H1 (cell line): ENCODE results near the gene TFAP2B. TPM values are rescaled to one million over a fixed set of nuclear protein-coding genes. Genes with fewer than 3 reads are reported as not detected.

ENCODE experiments used
- CTCF ChIA-PET: fragments of 300-600 bp; sonication (Branson Sonifier 250); formaldehyde crosslinking; loops from one replicate; lab custom pipeline; 2021; ENCODE audit not compliant: partially characterized antibody; lab: Charles Lee
- POLR2A ChIA-PET: fragments of 300-600 bp; sonication (Branson Sonifier 250); formaldehyde crosslinking; loops from one replicate; lab custom pipeline; 2021; ENCODE audit warnings: inconsistent platforms; ENCODE audit not compliant: partially characterized antibody; lab: Charles Lee
- DNase-seq, 2 experiments: peaks; one replicate each; pipeline versions ENCODE4 v3.0.0 to v3.0.0-alpha.2; 2010 to 2022; ENCODE audit warnings: low spot score in 2 of 2, low read depth in 1 of 2, mixed read lengths in 1 of 2
- FAIRE-seq: peaks from 2 replicates; lab custom pipeline; 2011; peaks lifted over from hg19 to GRCh38; lab: Jason Lieb, UNC
- H2AFZ ChIP-seq: 2 replicates; pipeline ENCODE4 v1.8.1; 2012; ENCODE audit warnings: low read length, inconsistent platforms
- H2AK5ac ChIP-seq: 2 replicates; pipeline ENCODE4 v1.6.1; 2013; ENCODE audit warnings: low read depth, low read length
- H2BK120ac ChIP-seq: replicated peaks from 2 replicates; pipeline ENCODE3; 2013; ENCODE audit warnings: low read depth, low read length, inconsistent platforms
- H2BK12ac ChIP-seq: 2 replicates; pipeline ENCODE4 v1.6.1; 2013; ENCODE audit warnings: low read depth, low read length
- H2BK15ac ChIP-seq: 2 replicates; pipeline ENCODE4 v1.6.1; 2013; ENCODE audit warnings: low read length
- H2BK20ac ChIP-seq: 2 replicates; pipeline ENCODE4 v1.6.1; 2013; ENCODE audit warnings: low read length
- H2BK5ac ChIP-seq: 2 replicates; pipeline ENCODE4 v1.6.1; 2013; ENCODE audit warnings: low read depth, low read length
- H3K14ac ChIP-seq: 2 replicates; pipeline ENCODE4 v1.6.1; 2013; ENCODE audit warnings: inconsistent platforms; ENCODE audit not compliant: insufficient read length
- H3K18ac ChIP-seq: 2 replicates; pipeline ENCODE4 v1.6.1; 2013; ENCODE audit warnings: low read length; ENCODE audit errors: extremely low read depth
- H3K23ac ChIP-seq: 2 replicates; pipeline ENCODE4 v1.6.1; 2013; ENCODE audit warnings: inconsistent platforms; ENCODE audit not compliant: insufficient read length
- H3K23me2 ChIP-seq: 2 replicates; pipeline ENCODE4 v1.6.1; 2013; ENCODE audit warnings: low read depth, low read length
- H3K27ac ChIP-seq: 2 replicates; pipeline ENCODE4 v1.6.1; 2011; ENCODE audit warnings: low read depth, low read length, inconsistent platforms
- H3K27me3 ChIP-seq, 4 experiments: replicated peaks in 1 of 4; 1 replicate in 1 of 4; 2 replicates in 3 of 4; pipeline versions ENCODE4 v1.6.1 to v1.8.1; 2011 to 2013; ENCODE audit warnings: low read length in 3 of 4, mild to moderate bottlenecking in 3 of 4, inconsistent platforms in 2 of 4, mixed read lengths in 2 of 4, moderate library complexity in 1 of 4; ENCODE audit not compliant: control insufficient read depth in 3 of 4, insufficient read depth in 3 of 4; ENCODE audit errors: extremely low read depth in 1 of 4
- H3K36me3 ChIP-seq, 4 experiments: 2 replicates each; pipeline versions ENCODE4 v1.6.1 to v1.8.1; 2011 to 2013; ENCODE audit warnings: mild to moderate bottlenecking in 4 of 4, low read length in 3 of 4, moderate library complexity in 2 of 4, control low read depth in 1 of 4, inconsistent platforms in 1 of 4; ENCODE audit not compliant: insufficient read depth in 4 of 4, control insufficient read depth in 2 of 4
- H3K4ac ChIP-seq: replicated peaks from 2 replicates; pipeline ENCODE3; 2013; ENCODE audit warnings: low read length, low read depth, mixed read lengths, inconsistent platforms; ENCODE audit not compliant: insufficient read length
- H3K4me1 ChIP-seq, 4 experiments: replicated peaks in 1 of 4; 1 replicate in 1 of 4; 2 replicates in 3 of 4; pipeline versions ENCODE4 v1.6.1 to v1.8.1; 2011 to 2013; ENCODE audit warnings: low read length in 3 of 4, inconsistent platforms in 2 of 4, mixed read lengths in 1 of 4; ENCODE audit not compliant: insufficient read depth in 4 of 4, control insufficient read depth in 3 of 4
- H3K4me2 ChIP-seq, 2 experiments: 2 replicates each; pipeline versions ENCODE4 v1.6.1 to v1.8.1; 2011 to 2013; ENCODE audit warnings: low read depth in 2 of 2, low read length in 2 of 2, control low read depth in 1 of 2, inconsistent platforms in 1 of 2, mild to moderate bottlenecking in 1 of 2; ENCODE audit not compliant: insufficient read depth in 1 of 2
- H3K4me3 ChIP-seq, 4 experiments: fragments of 200-600, 300-600 bp in 1 of 4; sonication (generic), shearing (Covaris generic), sonication (Bioruptor Twin) in 1 of 4; 2 replicates each; pipeline versions ENCODE4 v1.5.1 to v1.8.1; 2011 to 2016; ENCODE audit warnings: low read length in 4 of 4, low read depth in 3 of 4, control low read depth in 2 of 4, inconsistent platforms in 2 of 4, mild to moderate bottlenecking in 2 of 4, mixed read lengths in 1 of 4, moderate library complexity in 1 of 4; ENCODE audit not compliant: insufficient read depth in 2 of 4; ENCODE audit errors: extremely low read depth in 1 of 4
- H3K56ac ChIP-seq: replicated peaks from 2 replicates; pipeline ENCODE3; 2013; ENCODE audit warnings: low read depth, mild to moderate bottlenecking, mixed read lengths, low read length, inconsistent platforms; ENCODE audit not compliant: insufficient read length
- H3K79me1 ChIP-seq: 2 replicates; pipeline ENCODE4 v1.6.1; 2013; ENCODE audit warnings: low read depth, low read length, control low read depth
- H3K79me2 ChIP-seq, 2 experiments: 2 replicates each; pipeline versions ENCODE4 v1.6.1 to v1.8.1; 2012 to 2013; ENCODE audit warnings: low read length in 2 of 2, mild to moderate bottlenecking in 2 of 2, inconsistent platforms in 1 of 2; ENCODE audit not compliant: insufficient read depth in 2 of 2, control insufficient read depth in 1 of 2
- H3K9ac ChIP-seq, 4 experiments: replicated peaks in 1 of 4; 1 replicate in 1 of 4; 2 replicates in 3 of 4; pipeline versions ENCODE4 v1.6.1 to v1.8.1; 2011 to 2013; ENCODE audit warnings: low read depth in 3 of 4, low read length in 3 of 4, control low read depth in 2 of 4, mild to moderate bottlenecking in 2 of 4, moderate library complexity in 2 of 4, inconsistent platforms in 1 of 4; ENCODE audit errors: extremely low read depth in 1 of 4
- H3K9me3 ChIP-seq, 2 experiments: 2 replicates each; pipeline versions ENCODE4 v1.6.1 to v1.8.1; 2012 to 2013; ENCODE audit warnings: mild to moderate bottlenecking in 2 of 2, moderate library complexity in 2 of 2, control low read depth in 1 of 2, inconsistent platforms in 1 of 2, low read depth in 1 of 2, low read length in 1 of 2, mixed read lengths in 1 of 2; ENCODE audit not compliant: insufficient read depth in 2 of 2
- H4K20me1 ChIP-seq, 2 experiments: replicated peaks in 1 of 2; 2 replicates each; pipeline versions ENCODE3 to v1.8.1; 2011 to 2013; ENCODE audit warnings: inconsistent platforms in 2 of 2, low read length in 2 of 2, mild to moderate bottlenecking in 1 of 2; ENCODE audit not compliant: insufficient read depth in 2 of 2, control insufficient read depth in 1 of 2
- H4K5ac ChIP-seq: 2 replicates; pipeline ENCODE4 v1.6.1; 2013; ENCODE audit warnings: low read length, low read depth, mixed read lengths, inconsistent platforms; ENCODE audit not compliant: insufficient read length
- H4K8ac ChIP-seq: 2 replicates; pipeline ENCODE4 v1.8.0; 2013; ENCODE audit warnings: mild to moderate bottlenecking, moderate library complexity, low read length, inconsistent platforms; ENCODE audit not compliant: insufficient read depth; ENCODE audit errors: extremely low read depth
- H4K91ac ChIP-seq: replicated peaks from 2 replicates; pipeline ENCODE3; 2013; ENCODE audit warnings: low read length, mixed read lengths, inconsistent platforms; ENCODE audit not compliant: insufficient read length
- CHD7 ChIP-seq: fragments of 300-600 bp; sonication (generic); IDR thresholded peaks from 2 replicates; pipeline ENCODE4 v1.7.1; 2012; ENCODE audit warnings: low read length, moderate library complexity, mild to moderate bottlenecking, inconsistent platforms; ENCODE audit not compliant: insufficient replicate concordance
- polyA plus RNA-seq, 7 experiments: library from polyadenylated mRNA; depleted of rRNA in 3 of 7; stranded (reverse) in 5 of 7; unstranded in 2 of 7; fragments of >200 nt in 5 of 7; fragments of 200-250 nt in 2 of 7; gene quantifications; 1 replicate in 5 of 7; 2 replicates in 1 of 7; 4 replicates in 1 of 7; pipeline versions ENCODE4 v1.2.1 to v1.2.3, GENCODE V29; 2011 to 2013; ENCODE audit warnings: missing spikeins in 2 of 7, mixed read lengths in 2 of 7
- total RNA-seq: library from RNA; stranded (reverse); fragmentation: NEBNext Ultra II Directional; extraction: Animal tissue kit (Norgen Biotek cat#: 25700); gene quantifications from 2 replicates; pipeline ENCODE4 v1.2.1, GENCODE V29; 2021

The TFAP2B gene
- total and polyA plus RNA-seq, 2 of the 8 experiments (the other 6 are each of a cell fraction or from before 2014, with no cell fraction given), result not detected

GRCh38 chr6:50891290-50891689, 72.6 kb downstream of the TFAP2B start:
- Histone ChIP-seq H2BK20ac (no peak overlapping the region), H4K20me1 (no peaks in the 10 kb centered on the region), H2BK15ac (no peak overlapping the region), H3K79me2 (no peaks in the 10 kb centered on the region), H3K14ac (no peak overlapping the region), H4K91ac (no peak overlapping the region), H3K4ac (no peak overlapping the region), H3K18ac (no peak overlapping the region), H2AK5ac (no peak overlapping the region), H3K56ac (no peak overlapping the region), H2BK12ac (no peak overlapping the region), H3K9ac (no peak overlapping the region), H3K4me2 (no peak overlapping the region), H3K27ac (no peak overlapping the region), H3K4me3 (no peak overlapping the region), H4K5ac (no peak overlapping the region), H2BK120ac (no peak overlapping the region), H4K8ac (no peak overlapping the region), H2AFZ (no peak overlapping the region), H3K23ac (no peak overlapping the region), H3K23me2 (no peaks in the 10 kb centered on the region), H3K79me1 (no peaks in the 10 kb centered on the region), H3K4me1 (peaks cover 0 to 2% (median 1%) of the 10 kb centered on the region in 4 experiments; a peak in 1 of 7 replicates), H3K36me3 (no peaks in the 10 kb centered on the region), H3K9me3 (no peaks in the 10 kb centered on the region), H3K27me3 (no peaks in the 10 kb centered on the region), H2BK5ac (no peak overlapping the region)
- CTCF ChIA-PET, result no interaction called here
- FAIRE-seq (no peak), DNase-seq (no peak)
- POLR2A ChIA-PET, result no interaction called here
- no peak for TF ChIP-seq CHD7
